GM18870 (cell line): ENCODE measurements around the gene SORT1.
A peak's percentile ranks its signal among the peaks of the same experiment; 100 is the strongest.
"Not testable (repeated sequence)": the region's sequence is repeated elsewhere in the genome, so short reads cannot be mapped to it uniquely, and the experiment has no call there.

Experiments
- ATAC-seq: cut with Tn5 transposase; IDR thresholded peaks from one replicate; pipeline ENCODE4 v1.9.1; 2021; ENCODE audit warnings: moderate library complexity; ENCODE audit not compliant: unreplicated experiment

Gene SORT1

GRCh38 chr1:109398343-109399225 is 866 bp upstream of the SORT1 start:
- no peak for ATAC-seq

DNA sequence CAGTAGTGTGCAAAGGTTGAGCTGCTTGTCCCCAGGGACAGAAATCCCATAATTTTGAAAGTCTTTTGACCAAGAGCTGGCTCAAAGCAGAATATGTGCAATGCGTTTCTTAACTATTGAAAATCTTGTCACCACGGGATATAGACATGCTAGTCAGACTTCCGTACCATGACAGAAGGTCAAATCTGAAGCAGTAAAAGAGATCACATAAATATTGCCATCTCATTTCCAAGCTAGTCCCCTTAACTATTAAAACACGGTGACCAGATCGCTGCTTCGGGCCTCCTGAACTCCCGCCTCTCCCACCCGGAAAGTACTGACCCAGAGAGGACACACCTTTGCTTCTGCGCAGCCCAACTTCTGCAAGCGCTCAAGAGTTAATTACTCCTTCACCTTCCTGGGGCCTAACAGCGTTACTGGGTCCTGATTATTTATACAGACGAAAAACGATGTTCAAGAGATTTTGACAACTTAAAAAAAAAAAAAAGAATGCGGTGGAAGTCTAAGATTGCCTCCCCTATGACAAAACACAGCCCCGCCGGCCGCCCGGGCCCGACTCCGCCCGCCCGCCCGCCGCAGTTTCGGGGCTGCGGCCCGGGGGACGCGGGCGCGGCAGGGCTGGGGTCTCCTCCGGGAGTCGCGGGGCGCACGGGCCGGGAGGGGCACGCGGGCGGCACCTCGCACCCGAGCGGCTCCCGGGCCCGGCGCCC is 692 bp downstream of the SORT1 start:
- no peak for ATAC-seq

- ATAC-seq: no peak
These were observed 1.2 kb downstream of the SORT1 start for GRCh38 chr1:109396513-109396839.

DNA sequence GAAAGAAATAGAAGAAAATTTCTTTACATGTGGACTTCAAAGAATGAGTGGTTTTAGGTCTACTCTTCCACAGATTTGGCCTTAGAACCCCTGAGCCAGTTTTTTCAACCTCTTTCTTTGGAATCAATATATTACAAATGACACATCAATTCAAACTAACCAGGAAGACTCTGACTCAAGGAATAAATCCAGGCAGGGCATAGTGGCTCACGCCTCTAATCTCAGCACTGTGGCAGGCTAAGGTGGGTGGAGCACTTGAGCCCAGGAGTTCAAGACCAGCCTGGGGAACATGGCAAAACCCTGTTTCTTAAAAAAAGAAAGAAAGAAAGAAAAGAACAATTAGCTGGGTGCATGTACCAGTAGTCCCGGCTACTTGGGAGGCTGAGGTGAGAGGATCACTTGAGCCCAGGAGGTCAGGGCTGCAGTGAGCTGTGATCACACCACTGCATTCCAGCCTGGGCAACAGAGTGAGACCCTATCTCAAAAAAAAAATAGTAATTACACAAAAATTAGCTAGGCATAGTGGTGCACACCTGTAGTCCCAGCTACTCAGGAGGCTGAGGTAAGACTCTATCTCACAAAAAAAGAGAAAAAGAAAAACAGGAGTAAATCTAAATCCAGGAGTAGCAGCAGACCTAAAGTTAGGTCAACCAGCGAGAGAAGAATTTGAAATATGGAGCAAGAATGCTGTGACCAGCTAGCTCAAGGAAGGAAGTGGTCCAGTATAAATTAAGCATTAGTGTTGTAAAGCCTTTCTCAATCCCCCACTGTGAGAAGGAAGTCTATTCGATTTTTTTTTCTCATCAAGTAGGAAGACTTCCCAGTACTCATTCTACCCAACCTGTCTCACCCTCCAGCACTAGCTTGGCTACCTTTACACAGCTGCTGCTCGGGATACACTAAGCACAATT is 1.9 kb downstream of the SORT1 start:
- ATAC-seq: no peak

GRCh38 chr1:109395282-109395599 is 2.5 kb downstream of the SORT1 start:
- ATAC-seq: not testable (repeated sequence)

- no peak for ATAC-seq
These were observed 3.0 kb downstream of the SORT1 start for GRCh38 chr1:109394591-109395281.

- no peak for ATAC-seq
These were observed 4.0 kb downstream of the SORT1 start for GRCh38 chr1:109393617-109394233.

DNA sequence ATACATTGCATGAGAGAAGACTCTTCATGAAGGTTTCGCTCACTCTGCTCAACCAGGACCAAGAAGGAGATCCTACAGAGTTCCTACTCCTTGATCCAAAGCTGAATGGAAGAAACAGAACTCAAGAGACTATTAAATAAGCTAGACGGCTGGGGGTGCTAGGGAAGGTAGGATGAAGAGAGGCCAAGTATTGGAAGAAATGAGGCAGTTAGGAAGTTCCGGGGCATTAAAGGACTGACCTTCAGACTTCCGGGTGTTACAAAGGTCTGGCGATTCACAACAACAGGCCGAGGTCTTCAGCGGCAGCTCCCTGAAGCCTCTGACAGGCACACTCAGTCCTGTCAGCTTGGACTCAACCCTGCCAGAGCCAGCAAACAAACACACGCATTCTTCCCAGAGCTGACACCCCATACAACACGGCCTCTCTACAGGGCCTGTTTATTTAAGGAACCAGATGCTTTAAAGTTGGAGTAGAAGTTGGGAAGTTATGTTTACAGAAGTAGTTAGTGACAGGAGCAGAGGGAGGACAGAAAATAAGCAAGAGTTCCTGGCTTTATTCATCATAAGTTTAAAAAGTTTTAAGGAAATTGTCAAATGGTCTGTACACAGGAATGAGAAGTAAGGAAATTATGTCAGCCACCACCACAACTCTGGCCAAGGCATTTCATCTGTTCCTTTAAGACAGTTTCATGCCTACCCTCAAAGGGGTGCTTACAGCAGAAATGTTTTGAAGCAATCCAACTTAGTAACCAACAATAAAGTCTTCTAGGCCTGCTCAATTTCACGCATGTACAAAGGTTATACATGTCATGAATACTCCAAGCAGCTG is 4.7 kb downstream of the SORT1 start:
- no peak for ATAC-seq

- no peak for ATAC-seq
These were observed 5.5 kb downstream of the SORT1 start for GRCh38 chr1:109392037-109392787.

GRCh38 chr1:109391626-109392025 is 6.1 kb downstream of the SORT1 start:
- peak; percentile 68 for ATAC-seq

DNA sequence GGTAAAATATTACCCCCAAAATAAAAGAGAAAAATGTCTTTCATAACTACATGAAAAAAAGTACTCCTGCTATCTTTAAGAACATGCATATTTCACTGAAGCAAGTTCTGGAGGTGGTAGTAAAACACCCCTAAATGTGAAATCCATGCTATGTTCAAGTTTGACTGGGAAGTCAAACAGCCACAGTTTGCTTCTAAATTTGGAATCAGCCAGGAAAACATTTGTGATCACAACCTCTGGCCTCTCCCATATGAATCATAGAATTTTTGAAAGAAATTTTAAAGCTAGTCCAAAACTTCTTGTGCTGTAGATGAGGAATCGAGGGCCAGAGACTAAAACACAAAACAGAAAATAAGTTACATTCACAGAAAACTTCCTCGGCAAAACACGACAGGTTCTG is 6.6 kb downstream of the SORT1 start:
- no peak for ATAC-seq

DNA sequence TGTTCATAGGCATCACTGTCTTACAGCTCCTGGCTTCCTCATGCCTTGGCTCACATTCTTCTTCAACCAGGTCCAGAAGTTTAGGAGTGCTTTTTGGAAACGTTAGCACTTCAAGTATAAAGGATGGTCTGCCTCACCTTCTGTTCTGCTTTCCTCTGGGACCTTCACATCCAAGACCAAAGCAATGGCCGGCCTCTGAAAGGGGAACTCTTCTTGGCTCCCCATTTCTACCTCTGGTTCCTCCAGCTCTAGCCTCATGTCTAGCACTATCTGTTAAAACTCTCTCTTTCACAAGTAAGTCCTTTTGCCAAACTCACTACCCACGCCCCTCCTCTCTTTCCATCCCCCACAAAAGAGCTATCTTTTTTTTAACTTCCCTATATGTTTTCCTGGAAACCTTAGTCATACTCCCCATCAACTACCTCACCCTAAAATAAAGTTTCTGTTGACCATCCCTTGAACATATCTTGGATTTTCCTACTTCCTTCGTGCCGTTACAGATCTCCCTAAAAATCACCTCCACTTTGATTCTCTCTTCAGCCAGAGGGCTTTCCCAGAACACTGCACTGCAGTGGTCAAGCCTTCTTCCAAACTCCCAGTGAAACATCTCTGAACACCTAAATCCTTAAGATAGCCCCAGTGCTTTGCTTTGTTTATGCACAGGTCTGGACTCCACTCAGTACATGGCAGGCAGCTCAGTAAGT is 7.9 kb downstream of the SORT1 start:
- ATAC-seq: no peak

DNA sequence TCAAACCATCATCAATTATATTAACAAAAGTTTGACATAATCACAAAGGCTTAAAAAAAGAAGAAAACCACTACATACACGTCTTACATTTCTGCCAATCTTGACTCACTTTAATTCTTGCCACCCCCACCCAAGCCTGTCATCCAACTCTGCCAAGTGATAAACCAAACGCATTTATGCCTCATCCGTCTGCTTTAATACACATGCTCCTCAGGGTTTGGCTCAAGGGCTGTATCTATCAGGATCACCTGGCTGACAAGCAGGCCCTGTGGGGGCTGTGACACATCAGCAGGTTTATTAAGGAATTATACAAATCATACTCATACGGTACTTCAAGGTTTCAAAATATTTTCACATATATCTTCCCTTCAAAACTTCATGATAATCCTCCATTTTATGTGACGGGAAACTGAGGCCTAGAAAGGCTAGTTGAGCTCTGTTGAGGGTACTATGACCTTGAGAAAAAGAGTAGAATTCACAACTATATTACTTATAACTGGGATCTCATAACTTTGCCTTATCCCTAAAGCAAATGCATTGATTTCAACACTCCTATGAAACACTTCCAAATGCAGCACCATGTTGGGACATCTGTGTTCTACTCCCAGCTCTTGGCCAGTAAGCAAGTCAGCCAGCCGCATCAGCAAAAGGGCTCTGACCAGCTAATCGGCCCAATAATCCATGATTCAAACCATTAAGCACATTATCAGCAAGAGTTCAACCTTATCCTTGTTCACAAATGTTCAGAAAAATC is 8.7 kb downstream of the SORT1 start:
- no peak for ATAC-seq

DNA sequence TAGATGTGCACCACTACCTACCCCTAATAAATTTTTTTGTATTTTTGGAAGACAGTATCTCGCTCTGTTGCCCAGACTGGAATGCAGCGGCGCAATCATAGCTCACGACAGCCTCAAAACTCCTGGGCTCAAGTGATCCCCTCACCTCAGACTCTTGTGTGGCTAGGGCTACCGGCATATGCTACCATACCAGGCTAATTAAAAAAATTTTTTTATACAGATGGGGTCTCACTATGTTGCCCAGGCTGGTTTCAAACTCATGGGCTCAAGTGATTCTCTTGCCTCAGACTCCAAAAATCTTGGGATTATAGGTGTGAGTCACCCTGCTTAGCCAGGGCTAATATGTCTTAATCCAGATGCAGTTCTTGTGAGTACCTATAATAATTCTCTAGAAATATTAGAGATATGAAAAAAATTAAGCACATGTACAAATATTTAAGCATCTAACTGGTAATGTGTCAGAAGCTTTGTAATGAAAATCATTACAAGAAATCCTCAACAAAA is 9.5 kb downstream of the SORT1 start:
- no peak for ATAC-seq

DNA sequence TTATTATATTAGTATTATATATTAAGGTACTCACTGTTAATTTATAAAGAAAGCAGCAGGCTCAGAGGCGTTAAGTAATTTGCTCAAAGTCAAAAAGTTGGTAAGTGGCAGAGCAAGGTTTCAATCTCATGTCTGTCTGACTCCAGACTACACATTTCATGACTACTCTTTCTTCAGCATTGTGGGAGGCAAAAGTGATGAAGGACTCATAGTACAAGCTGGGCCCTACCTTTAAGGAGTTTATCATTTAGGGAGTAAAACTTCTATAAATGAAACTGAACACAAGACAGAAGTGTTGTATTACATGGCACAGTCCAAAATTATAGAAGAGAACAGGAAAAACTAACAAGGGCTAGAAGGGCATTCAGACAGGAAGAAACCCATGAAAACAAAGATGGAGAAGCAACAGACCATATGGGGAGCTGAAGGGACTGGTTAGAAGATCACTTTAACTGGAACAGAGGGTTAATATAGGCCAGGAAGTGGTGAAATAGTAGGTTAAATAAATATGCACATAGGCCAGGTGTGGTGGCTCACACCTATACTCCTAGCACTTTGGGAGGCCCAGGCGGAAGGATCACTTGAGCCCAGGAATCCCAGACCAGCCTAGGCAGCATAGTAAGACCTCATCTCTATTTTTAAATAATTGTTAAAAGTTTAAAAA is 11.5 kb downstream of the SORT1 start:
- no peak for ATAC-seq

- no peak for ATAC-seq
These were observed 12.3 kb downstream of the SORT1 start for GRCh38 chr1:109385417-109385816.

DNA sequence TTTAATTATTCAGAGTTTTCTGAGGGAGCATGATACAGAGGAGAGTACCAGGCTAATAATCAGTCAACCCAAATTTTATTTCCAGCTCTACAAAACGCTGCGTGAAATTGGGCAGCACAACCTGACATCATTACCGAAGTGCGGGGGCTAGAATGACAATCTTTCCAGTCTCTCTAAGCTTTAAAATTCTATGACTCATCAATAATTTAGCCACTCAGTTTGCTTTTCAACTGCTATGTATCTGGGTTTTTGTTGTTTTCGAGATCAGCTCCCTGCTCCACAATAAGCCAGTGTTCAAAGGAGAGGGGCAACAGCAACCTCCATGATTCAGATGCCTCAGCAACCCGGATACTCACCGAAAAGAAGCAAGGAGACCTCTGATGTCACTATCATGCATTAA is 13.9 kb downstream of the SORT1 start:
- ATAC-seq: no peak
